ENCODE data around the gene DDX27. TPM values are rescaled to one million over a fixed set of nuclear protein-coding genes. Genes with fewer than 3 reads are reported as not detected.

The DDX27 gene
- total and polyA plus RNA-seq, 2 of the 13 experiments (the other 11 are each of a cell fraction or from before 2014, with no cell fraction given), result 42.6 to 72.8 TPM

DNA sequence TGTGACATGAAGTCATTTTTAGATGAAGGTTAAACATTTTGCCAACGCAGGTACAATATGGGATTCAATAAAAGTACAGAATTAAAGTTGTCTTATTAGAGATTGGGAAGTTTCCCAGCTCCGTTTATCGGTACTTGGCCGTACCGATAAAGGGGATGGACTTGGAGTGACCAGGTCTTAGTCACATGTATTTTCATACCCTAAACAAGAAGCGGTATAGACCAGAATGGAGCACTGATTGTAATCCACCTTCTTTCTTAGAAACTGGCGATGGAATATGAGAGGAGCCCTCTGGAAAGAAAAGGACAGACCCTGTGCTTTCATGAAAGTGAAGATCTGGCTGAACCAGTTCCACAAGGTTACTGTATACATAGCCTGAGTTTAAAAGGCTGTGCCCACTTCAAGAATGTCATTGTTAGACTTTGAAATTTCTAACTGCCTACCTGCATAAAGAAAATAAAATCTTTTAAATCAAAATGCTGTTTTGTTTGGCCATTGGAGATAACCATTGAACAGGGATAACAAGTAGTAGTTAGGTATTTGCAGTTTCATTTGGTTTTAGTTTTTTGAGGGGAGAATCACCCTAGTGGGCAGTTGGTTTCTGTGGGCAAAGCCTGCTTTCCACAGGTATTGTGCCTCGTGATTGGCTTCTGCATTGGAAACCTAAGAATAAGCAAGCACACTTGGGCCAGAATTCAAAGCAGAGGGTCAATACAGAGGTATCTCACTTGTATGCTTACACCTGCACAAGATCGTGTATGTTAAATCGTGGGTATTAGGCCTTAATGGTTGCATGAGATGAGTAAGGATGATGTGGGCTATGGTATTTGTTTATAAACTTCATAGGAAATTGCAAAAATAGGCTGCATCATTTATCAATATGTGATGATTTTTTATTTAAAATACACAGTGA lies 69.8 kb downstream of the DDX27 start (continued):
- TF ChIP-seq, protein P1, sequence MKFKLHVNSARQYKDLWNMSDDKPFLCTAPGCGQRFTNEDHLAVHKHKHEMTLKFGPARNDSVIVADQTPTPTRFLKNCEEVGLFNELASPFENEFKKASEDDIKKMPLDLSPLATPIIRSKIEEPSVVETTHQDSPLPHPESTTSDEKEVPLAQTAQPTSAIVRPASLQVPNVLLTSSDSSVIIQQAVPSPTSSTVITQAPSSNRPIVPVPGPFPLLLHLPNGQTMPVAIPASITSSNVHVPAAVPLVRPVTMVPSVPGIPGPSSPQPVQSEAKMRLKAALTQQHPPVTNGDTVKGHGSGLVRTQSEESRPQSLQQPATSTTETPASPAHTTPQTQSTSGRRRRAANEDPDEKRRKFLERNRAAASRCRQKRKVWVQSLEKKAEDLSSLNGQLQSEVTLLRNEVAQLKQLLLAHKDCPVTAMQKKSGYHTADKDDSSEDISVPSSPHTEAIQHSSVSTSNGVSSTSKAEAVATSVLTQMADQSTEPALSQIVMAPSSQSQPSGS (CRISPR knock-in tag; IDR thresholded peaks at IDR 0.05), result no peak
- TF ChIP-seq, protein P2, sequence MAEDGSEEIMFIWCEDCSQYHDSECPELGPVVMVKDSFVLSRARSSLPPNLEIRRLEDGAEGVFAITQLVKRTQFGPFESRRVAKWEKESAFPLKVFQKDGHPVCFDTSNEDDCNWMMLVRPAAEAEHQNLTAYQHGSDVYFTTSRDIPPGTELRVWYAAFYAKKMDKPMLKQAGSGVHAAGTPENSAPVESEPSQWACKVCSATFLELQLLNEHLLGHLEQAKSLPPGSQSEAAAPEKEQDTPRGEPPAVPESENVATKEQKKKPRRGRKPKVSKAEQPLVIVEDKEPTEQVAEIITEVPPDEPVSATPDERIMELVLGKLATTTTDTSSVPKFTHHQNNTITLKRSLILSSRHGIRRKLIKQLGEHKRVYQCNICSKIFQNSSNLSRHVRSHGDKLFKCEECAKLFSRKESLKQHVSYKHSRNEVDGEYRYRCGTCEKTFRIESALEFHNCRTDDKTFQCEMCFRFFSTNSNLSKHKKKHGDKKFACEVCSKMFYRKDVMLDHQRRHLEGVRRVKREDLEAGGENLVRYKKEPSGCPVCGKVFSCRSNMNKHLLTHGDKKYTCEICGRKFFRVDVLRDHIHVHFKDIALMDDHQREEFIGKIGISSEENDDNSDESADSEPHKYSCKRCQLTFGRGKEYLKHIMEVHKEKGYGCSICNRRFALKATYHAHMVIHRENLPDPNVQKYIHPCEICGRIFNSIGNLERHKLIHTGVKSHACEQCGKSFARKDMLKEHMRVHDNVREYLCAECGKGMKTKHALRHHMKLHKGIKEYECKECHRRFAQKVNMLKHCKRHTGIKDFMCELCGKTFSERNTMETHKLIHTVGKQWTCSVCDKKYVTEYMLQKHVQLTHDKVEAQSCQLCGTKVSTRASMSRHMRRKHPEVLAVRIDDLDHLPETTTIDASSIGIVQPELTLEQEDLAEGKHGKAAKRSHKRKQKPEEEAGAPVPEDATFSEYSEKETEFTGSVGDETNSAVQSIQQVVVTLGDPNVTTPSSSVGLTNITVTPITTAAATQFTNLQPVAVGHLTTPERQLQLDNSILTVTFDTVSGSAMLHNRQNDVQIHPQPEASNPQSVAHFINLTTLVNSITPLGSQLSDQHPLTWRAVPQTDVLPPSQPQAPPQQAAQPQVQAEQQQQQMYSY (CRISPR knock-in tag; IDR thresholded peaks at IDR 0.05), result no peak
- TF ChIP-seq, protein P3, sequence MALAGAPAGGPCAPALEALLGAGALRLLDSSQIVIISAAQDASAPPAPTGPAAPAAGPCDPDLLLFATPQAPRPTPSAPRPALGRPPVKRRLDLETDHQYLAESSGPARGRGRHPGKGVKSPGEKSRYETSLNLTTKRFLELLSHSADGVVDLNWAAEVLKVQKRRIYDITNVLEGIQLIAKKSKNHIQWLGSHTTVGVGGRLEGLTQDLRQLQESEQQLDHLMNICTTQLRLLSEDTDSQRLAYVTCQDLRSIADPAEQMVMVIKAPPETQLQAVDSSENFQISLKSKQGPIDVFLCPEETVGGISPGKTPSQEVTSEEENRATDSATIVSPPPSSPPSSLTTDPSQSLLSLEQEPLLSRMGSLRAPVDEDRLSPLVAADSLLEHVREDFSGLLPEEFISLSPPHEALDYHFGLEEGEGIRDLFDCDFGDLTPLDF (CRISPR knock-in tag; IDR thresholded peaks at IDR 0.05), result no peak
- TF ChIP-seq, protein P4, sequence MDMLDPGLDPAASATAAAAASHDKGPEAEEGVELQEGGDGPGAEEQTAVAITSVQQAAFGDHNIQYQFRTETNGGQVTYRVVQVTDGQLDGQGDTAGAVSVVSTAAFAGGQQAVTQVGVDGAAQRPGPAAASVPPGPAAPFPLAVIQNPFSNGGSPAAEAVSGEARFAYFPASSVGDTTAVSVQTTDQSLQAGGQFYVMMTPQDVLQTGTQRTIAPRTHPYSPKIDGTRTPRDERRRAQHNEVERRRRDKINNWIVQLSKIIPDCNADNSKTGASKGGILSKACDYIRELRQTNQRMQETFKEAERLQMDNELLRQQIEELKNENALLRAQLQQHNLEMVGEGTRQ (IDR thresholded peaks at IDR 0.05; ENCODE audit: low read depth, low read length), result no peak
- TF ChIP-seq, protein P4 (CRISPR knock-in tag; IDR thresholded peaks at IDR 0.05; ENCODE audit: borderline replicate concordance), result no peak
- TF ChIP-seq ZNF615 (CRISPR knock-in tag; IDR thresholded peaks at IDR 0.05; ENCODE audit: borderline replicate concordance) (0 out of 2 replicates have a peak, but pooled peaks have one; percentile 37), ZEB1 (IDR thresholded peaks at IDR 0.05; ENCODE audit: insufficient replicate concordance, low read depth) (no peak), HDAC1 (CRISPR knock-in tag; IDR thresholded peaks at IDR 0.05) (no peak), ASH2L (IDR thresholded peaks at IDR 0.05; ENCODE audit: insufficient read length, low read depth, low read length) (no peak), ZNF468 (CRISPR knock-in tag; IDR thresholded peaks at IDR 0.05) (no peak), ZNF563 (CRISPR knock-in tag; IDR thresholded peaks at IDR 0.05) (no peak), ZFP36L2 (CRISPR knock-in tag; IDR thresholded peaks at IDR 0.05) (no peak), JARID2 (CRISPR knock-in tag; IDR thresholded peaks at IDR 0.05; ENCODE audit: insufficient replicate concordance) (no peak), NCOA5 (CRISPR knock-in tag; IDR thresholded peaks at IDR 0.05) (peak; percentile 63; the same call in 1 of the 2 replicates)
- TF ChIP-seq, protein P5, sequence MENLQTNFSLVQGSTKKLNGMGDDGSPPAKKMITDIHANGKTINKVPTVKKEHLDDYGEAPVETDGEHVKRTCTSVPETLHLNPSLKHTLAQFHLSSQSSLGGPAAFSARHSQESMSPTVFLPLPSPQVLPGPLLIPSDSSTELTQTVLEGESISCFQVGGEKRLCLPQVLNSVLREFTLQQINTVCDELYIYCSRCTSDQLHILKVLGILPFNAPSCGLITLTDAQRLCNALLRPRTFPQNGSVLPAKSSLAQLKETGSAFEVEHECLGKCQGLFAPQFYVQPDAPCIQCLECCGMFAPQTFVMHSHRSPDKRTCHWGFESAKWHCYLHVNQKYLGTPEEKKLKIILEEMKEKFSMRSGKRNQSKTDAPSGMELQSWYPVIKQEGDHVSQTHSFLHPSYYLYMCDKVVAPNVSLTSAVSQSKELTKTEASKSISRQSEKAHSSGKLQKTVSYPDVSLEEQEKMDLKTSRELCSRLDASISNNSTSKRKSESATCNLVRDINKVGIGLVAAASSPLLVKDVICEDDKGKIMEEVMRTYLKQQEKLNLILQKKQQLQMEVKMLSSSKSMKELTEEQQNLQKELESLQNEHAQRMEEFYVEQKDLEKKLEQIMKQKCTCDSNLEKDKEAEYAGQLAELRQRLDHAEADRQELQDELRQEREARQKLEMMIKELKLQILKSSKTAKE (CRISPR knock-in tag; IDR thresholded peaks at IDR 0.05; ENCODE audit: borderline replicate concordance), result no peak
- TF ChIP-seq, protein P6, sequence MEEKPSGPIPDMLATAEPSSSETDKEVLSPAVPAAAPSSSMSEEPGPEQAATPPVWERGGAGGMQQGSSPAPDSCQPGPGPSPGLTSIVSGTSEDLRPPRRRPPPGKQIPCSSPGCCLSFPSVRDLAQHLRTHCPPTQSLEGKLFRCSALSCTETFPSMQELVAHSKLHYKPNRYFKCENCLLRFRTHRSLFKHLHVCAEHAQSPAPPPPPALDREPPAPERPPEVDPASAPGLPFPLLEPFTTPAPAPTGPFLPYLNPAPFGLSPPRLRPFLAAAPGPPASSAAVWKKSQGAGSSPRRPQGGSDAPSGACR (CRISPR knock-in tag; IDR thresholded peaks at IDR 0.05), result no peak
